GM12891 (cell line): ENCODE data around the gene DCAF8.

Experiments used
- POLR2A ChIP-seq: IDR thresholded peaks from 2 replicates; pipeline ENCODE4 v1.6.1; 2011; ENCODE audit warnings: low read depth, low read length, control low read depth
- POLR2AphosphoS5 ChIP-seq: IDR thresholded peaks from 2 replicates; pipeline ENCODE4 v1.6.1; 2011; ENCODE audit warnings: low read depth, low read length, control low read depth
- TAF1 ChIP-seq: IDR thresholded peaks from 2 replicates; pipeline ENCODE4 v1.6.1; 2011; ENCODE audit warnings: low read depth, low read length, control low read depth

DNA sequence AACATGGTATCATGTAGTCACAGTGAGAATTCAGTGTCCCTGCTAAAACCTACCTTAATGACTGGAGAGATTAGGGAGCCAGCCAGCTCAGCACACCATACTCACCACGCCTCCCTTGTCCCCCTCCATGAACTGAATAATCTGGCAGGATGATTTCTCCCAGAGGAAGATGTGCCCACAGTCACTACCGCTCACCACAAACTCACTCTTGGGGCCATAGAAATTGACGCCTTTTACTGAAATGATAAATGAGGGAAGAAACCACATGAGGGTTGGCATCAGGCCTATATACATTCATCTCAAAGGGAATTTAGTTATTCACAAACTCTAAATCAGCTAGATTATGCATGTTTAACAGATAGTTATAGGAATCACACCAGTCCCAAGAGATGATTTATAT lies 39.8 kb downstream of the DCAF8 start:
- TF ChIP-seq TAF1 (no peak), POLR2A (no peak), POLR2AphosphoS5 (no peak)
